C1 segment of cervical spinal cord (tissue), 14 donors: ENCODE measurements around the gene KTN1.
A peak's percentile ranks its signal among the peaks of the same experiment; 100 is the strongest.

ENCODE experiments used
- DNase-seq, 14 donors: peaks; one replicate each; lab custom pipeline; 2025; lab: John Stamatoyannopoulos, UW

Gene KTN1

DNA sequence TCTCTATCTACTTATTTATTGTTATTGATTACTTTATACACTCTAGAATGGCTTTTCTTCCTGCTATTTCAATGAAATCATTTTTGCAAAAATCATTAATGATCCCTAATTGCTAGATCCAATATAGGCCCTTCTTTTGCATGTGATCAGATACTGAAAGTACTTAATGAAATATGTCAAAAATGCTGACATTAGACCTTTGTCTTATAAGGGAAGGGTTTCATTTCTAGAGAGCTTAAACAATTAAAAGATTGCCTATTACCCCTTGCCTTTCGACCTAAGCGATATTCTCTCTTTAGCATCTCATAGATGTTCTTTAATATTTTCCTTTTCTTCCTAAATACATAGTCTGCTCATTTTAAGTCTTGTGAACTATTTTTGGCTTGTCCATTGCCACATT, 101.1 kb downstream of the KTN1 start:
- no peak for DNase-seq

DNA sequence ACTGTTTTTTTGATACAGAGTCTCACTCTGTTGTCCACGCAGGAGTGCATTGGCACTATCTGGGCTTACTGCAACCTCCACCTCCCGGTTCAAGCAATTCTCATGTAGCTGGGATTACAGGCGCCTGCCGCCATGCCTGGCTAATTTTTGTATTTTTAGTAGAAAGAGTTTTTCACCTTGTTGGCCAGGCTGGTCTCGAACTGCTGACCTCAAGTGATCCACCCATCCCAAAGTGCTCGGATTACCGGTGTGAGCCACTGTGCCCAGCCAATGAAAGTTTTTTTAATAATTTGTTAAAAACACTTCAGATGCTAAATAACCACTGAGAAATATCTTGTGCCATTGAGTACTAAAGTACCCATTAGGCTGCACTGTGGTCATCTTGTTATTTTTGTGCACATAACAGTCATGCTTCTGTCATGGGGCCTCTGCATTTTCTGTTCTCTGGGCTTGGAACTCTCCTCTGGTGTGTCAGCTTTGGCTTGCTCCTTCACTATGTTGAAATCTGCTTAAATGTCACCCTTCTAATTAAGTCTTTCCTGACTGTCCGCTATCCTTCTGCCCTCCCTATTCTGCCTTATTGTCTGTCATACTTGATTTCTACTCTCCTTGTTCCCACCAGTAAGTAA, 105.1 kb downstream of the KTN1 start:
- DNase-seq: no peak

DNA sequence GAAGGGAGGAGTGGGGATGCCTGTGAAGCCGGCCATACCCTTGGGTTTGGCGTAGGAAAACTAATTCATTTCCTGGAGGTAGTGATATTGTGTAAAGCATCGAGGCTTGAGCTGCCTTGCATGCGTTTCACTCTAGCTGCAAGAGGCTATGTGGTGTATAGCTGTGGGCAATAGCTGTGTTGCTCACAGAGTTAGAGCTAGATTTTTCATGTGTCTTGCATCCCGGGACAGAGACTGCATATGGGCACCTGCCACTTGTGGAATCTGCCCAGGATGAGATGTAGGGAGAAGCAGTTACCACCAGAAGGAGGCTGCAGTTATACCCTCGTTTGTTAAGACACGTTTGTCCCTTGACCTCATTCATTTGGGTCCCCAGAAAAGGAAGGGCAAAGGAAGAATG, 106.7 kb downstream of the KTN1 start:
- DNase-seq: no peak

- no peak for DNase-seq
Measured at GRCh38 chr14:55688566-55688965, 108.6 kb downstream of the KTN1 start.

DNA sequence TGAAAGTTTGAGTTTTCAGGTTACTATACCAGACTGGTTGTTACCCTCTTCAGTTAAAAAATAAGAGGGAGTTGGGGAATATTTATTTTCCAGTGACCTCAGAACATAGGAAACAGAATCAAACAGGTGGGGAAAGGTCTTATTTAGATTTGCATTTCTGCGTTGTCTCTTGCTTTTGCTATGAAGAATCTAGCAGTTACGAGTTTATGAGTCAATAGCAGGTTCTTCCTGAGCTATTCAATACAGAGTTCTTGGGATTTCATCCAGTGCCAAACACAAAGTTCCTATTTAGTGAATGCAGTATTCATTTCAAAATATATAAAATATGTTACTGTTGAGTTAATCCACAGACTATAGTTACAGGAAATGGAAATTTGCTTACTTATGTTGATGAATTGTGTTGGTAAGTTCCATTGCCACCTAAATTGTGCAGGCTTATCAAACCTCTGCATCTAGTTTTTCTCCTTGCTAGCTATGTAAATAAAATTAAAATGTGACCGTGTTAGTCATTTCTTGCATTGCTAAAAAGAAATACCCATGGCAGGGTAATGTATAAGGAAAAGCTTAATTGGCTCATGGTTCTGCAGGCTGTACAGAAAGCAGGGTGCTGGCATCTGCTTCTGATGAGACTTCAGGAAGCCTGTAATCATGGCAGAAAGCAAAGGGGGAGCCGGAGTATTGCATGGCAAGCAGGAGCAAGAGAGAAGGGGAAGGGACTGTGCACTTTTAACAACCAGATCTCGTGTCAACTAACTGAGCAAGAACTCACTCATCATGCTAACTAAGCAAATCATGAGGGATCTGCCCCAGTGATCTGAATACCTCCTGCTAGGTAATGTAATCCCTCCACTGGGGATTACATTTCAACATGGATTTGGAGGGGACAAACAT, 110.2 kb downstream of the KTN1 start:
- no peak for DNase-seq

DNA sequence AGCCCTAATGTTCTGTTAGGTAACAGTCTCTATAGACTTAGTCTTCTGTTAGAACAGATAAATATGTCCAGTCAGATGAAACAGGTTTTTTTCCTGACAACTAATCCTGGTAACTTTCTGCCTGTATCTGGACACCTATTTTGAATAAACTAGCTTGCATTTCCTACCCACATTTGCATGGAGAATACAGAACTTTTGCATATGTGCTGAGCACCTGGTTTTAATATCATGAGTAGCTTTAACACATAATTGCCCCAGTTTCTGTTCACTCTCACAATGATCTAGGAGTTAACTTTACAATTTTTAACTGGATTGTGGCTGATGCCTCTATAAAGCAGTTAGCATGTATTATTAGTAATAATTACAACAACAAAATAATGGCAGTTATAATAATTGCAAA, 111.7 kb downstream of the KTN1 start:
- DNase-seq: no peak

- no peak for DNase-seq
Measured at GRCh38 chr14:55693904-55694303, 113.9 kb downstream of the KTN1 start.

DNA sequence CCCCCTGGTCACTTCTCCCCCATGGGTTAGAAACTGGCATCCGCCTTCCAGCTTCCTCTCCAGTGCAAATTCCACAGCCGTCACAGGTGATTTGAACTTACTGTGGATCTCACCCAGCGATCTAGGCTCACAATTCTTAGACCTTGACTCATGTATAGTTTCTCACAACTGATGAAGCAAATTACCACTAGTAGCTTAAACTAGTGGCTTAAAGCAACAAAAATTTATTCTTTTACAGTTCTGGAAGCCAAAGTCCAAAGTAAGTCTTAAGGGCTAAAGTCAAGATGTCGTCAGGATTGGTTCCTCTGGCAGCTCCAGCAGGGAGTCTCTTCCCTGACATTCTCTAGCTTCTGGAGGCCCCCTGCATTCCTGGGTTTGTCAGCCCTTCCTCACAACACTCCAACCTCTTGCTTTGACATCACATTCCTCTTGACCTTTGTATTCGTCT, 117.4 kb downstream of the KTN1 start:
- no peak for DNase-seq

GRCh38 chr14:55698051-55698450, 118.0 kb downstream of the KTN1 start:
- DNase-seq: no peak

- peak in 1 of 14 donors; percentile 14 for DNase-seq
Measured at GRCh38 chr14:55699131-55700057, 119.4 kb downstream of the KTN1 start.

DNA sequence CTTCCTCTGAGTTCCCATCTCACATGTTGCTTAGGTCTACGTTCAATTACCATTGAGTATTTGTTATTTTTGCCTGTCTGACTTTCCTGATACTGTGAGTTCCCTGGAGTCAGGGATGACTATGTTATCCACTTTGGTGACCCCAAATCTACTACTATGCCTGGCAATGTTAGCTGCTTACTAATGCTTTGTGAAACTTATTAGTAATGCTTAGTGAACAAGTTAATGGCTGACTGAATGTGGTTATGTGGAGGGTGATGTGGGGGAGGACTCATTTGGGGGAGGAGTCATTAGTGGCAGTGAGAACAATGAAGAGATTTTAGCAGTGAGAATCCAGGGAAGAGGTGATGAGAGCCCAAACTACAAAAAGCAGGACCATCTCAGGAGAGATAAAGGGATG, 121.6 kb downstream of the KTN1 start:
- no peak for DNase-seq

DNA sequence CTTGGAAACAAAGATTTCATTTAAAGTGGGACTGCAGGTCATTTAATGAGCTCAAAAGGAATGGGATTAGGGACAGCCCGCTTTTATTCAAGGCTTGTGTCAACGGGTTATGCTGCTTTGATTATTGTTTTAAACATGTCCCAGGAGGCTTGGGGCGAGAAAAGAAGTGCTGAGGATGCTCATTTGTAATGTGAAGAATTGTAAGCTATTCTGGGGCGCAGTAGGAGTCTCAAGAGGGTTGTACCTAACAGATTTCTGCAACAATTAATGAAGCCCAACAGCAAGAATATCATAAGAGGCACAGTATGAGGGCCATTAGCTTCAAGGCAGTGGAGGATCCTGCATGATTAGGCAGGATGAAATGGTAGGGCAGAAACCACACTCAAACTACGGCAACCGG, 122.5 kb downstream of the KTN1 start:
- no peak for DNase-seq

GRCh38 chr14:55704654-55705053, 124.6 kb downstream of the KTN1 start:
- DNase-seq: no peak

DNA sequence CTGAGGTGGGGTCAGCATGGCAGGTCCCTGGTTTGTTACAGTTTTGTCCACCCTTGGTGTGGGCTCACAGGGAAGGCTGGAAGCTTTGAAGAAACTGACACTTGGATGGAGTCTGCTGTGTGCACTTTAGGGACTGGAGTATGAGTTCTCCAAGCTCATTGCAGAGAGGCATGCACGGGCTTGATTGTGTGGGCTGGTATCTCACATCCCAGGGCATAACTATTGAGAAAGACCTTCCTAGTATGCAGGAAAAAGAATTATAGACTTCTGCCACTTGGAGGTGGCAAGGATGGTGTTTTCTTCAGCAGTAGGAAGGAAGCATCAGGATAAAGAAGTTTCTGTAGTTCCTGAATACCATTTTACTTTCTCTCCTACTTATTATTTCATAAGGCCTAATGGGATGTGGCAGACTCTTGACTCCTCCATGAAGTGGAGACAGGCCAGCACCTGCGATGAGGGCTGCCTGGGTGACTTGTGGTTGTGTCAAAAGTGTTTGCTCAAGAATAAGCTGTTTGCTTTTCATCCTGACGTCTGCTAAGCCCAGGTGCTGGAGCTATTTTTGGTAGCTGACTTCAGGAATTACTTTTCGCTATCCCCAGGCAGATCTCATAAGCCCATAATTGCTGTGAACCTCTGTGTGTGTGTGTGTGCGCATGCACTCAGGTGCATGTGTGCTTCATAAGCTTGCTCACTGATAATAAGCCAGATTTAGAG, 125.8 kb downstream of the KTN1 start:
- DNase-seq: no peak

DNA sequence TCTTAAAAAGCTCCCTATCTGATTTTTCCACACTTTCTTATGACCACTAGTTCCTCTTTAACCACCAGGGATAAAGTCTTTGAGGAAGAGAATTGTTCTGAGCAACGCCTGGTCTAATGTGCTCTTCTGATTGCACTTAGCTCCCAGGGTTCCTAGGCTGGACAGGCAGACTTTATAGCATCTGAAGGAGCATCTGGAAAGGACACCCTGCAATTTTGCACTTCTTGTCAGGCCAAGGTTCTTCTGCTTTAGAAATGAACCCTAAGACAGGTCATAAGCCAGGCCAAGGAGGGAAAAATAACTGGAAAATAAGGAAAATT, 126.3 kb downstream of the KTN1 start:
- no peak for DNase-seq

GRCh38 chr14:55706893-55707292, 126.9 kb downstream of the KTN1 start:
- DNase-seq: no peak

DNA sequence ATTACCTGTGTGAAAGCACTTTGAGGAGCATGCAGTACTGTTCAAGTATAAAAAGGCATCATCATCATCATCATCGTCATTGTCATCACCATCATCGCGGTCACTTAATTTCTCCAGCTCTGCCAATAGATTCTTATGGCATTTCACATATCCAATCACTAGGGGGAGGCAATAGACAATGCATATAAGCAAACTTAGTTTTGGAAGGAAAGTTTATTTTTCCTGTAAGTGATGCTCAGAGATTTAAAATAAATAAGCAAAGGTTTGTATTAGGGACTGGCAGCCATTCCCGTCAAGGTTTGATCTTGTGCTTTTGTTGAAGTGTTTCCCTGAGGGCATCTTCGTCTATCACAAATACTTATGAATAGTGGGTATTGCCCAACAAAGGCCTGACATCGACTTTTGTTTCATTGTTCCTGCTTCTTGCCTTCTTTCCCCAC, 127.4 kb downstream of the KTN1 start:
- DNase-seq: no peak

DNA sequence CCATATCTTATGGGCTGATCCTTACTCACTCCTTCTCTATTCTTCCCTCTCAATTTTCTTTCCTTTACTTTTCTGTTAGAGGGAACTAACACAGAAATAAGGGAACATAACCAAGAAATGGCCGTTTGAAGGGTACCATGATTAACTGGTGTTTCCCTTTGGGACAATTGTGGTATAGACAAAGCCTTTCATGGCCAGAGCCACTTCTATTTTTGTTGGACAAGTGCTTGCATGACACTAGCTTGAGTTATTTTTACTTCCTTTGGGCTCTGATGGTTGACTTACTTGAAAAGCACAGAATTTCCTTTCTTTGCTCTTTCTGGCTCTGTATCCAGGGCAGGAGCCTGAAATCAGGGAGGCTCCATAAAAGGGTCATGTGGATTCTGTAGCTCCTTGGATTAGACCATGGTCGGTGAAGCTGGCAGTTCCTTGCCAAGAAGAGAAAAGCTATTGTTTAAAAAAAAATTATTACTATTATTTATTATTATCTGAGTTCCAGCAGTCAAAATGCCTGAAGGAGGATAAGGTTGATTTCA, 130.6 kb downstream of the KTN1 start:
- no peak for DNase-seq

DNA sequence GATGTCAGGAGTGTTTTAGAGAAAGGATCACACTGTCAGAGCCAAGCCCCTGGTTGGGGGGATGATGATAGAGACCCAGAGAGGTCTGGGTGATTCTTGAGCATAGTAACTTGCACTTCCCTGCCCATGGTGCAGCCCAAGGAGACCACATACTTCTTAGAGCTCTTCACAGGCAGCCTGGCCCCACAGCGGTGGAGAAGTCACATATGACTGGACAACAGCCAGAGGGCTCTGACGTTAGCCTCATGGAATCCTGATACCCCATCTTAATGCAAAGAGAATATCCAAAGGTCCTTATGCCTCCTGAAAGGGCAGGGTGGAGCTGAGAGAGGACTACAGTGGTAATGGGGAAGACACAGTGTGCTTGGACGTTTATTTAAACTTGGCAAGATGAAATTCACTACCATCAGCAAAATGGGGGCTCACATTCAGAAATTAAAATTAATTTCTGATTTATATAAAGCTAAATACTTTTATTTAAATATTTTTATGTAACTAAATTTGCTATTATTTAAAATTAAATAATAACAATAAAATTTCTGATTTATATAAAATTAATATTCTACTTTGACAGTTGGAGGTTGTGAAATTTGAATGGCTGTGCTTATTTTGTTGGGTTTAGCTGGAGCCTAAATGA, 131.3 kb downstream of the KTN1 start:
- no peak for DNase-seq

GRCh38 chr14:55712491-55712890, 132.5 kb downstream of the KTN1 start:
- DNase-seq: peak in 2 of 14 donors; percentile 15 to 18

DNA sequence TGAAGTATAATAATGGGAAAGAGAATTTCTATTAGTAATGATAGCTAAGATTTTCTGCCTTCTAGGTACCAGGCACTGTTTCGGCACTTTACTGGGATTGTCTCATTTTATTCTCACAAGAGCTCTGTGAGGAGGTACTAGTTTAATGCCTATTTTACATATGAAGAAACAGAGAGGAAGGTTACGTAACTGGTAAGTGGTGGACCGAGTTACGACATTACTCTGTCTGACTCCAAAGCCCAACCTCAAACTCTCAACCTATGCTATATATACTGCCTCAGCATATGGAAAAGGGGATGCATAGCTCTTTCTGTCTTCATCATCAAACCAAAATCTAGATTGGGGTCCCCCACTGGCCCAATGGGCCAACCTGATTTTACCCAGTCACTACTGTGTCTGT, 133.5 kb downstream of the KTN1 start:
- DNase-seq: no peak
